Chondrocyte (in vitro differentiated cells): ENCODE data around the gene MRTFB. TPM values are rescaled to one million over a fixed set of nuclear protein-coding genes. Genes with fewer than 3 reads are reported as not detected.

ENCODE experiments used
- DNase-seq: peaks from one replicate; pipeline ENCODE4 v3.0.0; 2021; ENCODE audit warnings: mixed read lengths, low spot score
- H3K27ac Mint-ChIP-seq: one replicate; pipeline ENCODE4 v1.8.0; 2021; ENCODE audit warnings: mild to moderate bottlenecking, moderate library complexity, mixed read lengths; ENCODE audit not compliant: unreplicated experiment
- H3K27me3 Mint-ChIP-seq: 2 replicates; pipeline ENCODE4 v1.8.0; 2021; ENCODE audit warnings: low read depth, mixed read lengths
- H3K36me3 Mint-ChIP-seq: 2 replicates; pipeline ENCODE4 v1.8.0; 2021; ENCODE audit warnings: low read depth, mixed read lengths
- H3K4me1 Mint-ChIP-seq: 2 replicates; pipeline ENCODE4 v1.8.0; 2021; ENCODE audit warnings: low read depth, mild to moderate bottlenecking, mixed read lengths
- H3K4me3 Mint-ChIP-seq: one replicate; pipeline ENCODE4 v1.8.0; 2021; ENCODE audit warnings: mild to moderate bottlenecking, moderate library complexity, mixed read lengths; ENCODE audit not compliant: unreplicated experiment
- H3K9me3 Mint-ChIP-seq: 2 replicates; pipeline ENCODE4 v1.8.0; 2021; ENCODE audit warnings: low read depth, mixed read lengths
- CTCF ChIP-seq: fragments of 200-600 bp; sonication (generic); IDR thresholded peaks from 2 replicates; pipeline ENCODE4 v1.5.0; 2021; ENCODE audit warnings: antibody characterized with exemption, mild to moderate bottlenecking, moderate library complexity
- total RNA-seq: library from RNA; stranded (reverse); gene quantifications from 3 replicates; pipeline ENCODE4 v1.2.1, GENCODE V29; 2021

MRTFB gene
- total RNA-seq, 1 donor from 2014 or later: 32.2 TPM

DNA sequence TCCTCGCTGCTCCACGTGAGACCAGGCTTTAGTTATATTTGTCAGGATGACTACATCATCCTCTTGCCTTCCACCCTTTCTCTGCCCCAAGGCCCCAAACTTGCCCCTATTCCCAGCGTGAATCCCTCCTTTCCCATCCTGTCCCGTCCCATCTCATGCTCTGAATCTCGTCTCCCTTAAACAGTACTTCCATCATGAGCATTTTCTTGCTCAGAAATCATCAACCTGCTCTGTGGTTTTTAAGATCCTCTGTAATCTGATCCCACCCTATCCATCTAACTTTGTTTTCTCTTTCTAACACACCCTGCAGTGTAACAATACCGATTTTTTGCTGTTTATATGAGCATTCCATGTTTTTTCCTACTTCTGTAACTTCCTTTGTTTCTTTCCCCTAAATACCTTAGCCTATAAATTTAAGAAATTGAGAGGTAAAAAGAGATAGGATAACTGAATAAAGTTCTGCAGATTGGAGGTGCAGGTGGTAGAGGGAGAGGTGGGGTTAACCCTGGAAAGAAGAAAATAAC lies 39.7 kb downstream of the MRTFB start:
- DNase-seq: no peak
- H3K27ac Mint-ChIP-seq: no peak overlapping the region

DNA sequence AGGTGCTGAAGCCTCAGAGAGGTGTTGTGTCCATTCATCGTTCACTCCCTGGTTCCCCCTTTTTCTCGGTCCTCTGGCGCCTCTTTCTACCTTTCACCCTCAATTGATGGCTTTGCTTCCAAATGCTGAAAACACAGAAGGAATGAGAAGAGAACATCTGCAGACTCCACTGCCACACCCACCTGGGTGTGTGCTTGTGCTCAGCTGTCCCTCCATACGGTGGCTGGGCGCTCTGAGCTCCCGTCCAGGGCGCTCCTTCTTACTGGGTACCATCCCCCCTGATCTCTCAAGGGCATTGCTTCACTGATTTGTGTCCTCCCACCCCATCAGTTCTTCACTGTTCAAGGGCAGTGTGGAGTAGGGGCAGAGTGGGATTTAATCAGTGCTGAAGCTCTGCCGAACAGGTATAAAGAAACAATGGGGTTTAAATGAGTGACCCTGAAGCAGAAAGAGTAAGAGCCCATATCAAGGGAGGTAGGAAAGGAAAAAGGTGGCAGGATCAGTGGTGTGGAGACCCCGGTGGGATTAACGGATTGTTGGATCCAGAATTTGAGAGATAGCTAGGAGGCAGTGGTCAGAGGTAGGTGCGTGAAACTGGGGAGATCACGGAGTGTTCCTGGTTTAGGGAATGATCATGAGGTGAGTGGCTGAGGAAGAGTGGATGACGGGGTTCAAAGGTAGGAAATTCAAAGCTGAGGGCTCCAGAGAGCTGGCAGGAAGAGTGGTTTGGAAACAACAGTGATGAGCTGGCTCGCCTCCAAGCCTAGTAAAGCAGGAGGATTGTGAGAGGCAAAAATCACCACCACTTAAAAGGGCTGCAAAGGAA lies 40.8 kb downstream of the MRTFB start:
- no peaks in the 10 kb centered on the region for H3K27me3 Mint-ChIP-seq
- peak overlapping the region; percentile 37 for H3K27ac Mint-ChIP-seq

More for the DNA sequence above, 39.7 kb downstream of the MRTFB start:
- no peak for TF ChIP-seq CTCF
- Mint-ChIP-seq H3K27me3 (no peaks in the 10 kb centered on the region), H3K4me1 (peaks cover 52% of the 10 kb centered on the region), H3K9me3 (no peaks in the 10 kb centered on the region), H3K36me3 (no peaks in the 10 kb centered on the region), H3K4me3 (no peak overlapping the region)

GRCh38 chr16:14112539-14112856 lies 41.4 kb downstream of the MRTFB start:
- H3K9me3 Mint-ChIP-seq: no peaks in the 10 kb centered on the region
- H3K4me3 Mint-ChIP-seq: no peak overlapping the region
- no peaks in the 10 kb centered on the region for H3K36me3 Mint-ChIP-seq
- H3K27ac Mint-ChIP-seq: peak overlapping the region; percentile 39
- H3K4me1 Mint-ChIP-seq: peaks cover 46% of the 10 kb centered on the region
- TF ChIP-seq CTCF: no peak
- no peak for DNase-seq
- H3K27me3 Mint-ChIP-seq: no peaks in the 10 kb centered on the region

More for the DNA sequence above, 40.8 kb downstream of the MRTFB start:
- no peak for DNase-seq
- Mint-ChIP-seq H3K4me1 (peaks cover 43% of the 10 kb centered on the region), H3K4me3 (no peak overlapping the region), H3K9me3 (no peaks in the 10 kb centered on the region), H3K36me3 (no peaks in the 10 kb centered on the region)
- TF ChIP-seq CTCF: no peak

- no peak for DNase-seq
- H3K4me1 Mint-ChIP-seq: peaks cover 46% of the 10 kb centered on the region
- no peak overlapping the region for H3K4me3 Mint-ChIP-seq
- no peaks in the 10 kb centered on the region for H3K27me3 Mint-ChIP-seq
- H3K9me3 Mint-ChIP-seq: no peaks in the 10 kb centered on the region
- no peaks in the 10 kb centered on the region for H3K36me3 Mint-ChIP-seq
- no peak for TF ChIP-seq CTCF
- peak overlapping the region; percentile 52 for H3K27ac Mint-ChIP-seq
Observed at GRCh38 chr16:14113344-14113743, 42.2 kb downstream of the MRTFB start.

DNA sequence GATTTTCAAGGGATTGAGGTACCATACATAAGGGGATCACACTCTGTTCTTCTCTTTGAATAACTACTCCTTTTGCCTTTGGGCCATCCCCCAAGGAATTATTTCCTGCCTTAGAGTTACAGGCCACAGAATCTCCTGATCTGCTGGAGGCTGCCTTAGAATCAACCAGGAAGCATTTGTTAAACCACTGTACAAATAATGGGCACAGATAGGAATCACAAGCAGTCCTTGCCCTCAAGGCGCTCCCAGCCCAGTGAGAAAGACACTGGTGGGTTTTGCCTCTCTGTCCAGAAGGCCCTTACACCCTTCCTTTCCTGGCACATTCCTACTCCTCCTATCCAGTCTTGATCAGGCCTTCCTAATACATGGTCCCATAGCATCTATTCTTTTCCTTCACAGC lies 45.9 kb downstream of the MRTFB start:
- no peak for DNase-seq
- Mint-ChIP-seq H3K27me3 (no peaks in the 10 kb centered on the region), H3K27ac (no peak overlapping the region), H3K4me3 (no peak overlapping the region), H3K36me3 (no peaks in the 10 kb centered on the region), H3K9me3 (peaks cover 4% of the 10 kb centered on the region), H3K4me1 (peaks cover 34% of the 10 kb centered on the region)
- TF ChIP-seq CTCF: no peak
